Midbrain (tissue), 1 donor: ENCODE results near the gene HEY2.
"Not testable (repeated sequence)": the region's sequence is repeated elsewhere in the genome, so short reads cannot be mapped to it uniquely, and the experiment has no call there.

Experiments used
- DNase-seq: peaks from one replicate; lab custom pipeline; 2025; lab: John Stamatoyannopoulos, UW

Gene HEY2

DNA sequence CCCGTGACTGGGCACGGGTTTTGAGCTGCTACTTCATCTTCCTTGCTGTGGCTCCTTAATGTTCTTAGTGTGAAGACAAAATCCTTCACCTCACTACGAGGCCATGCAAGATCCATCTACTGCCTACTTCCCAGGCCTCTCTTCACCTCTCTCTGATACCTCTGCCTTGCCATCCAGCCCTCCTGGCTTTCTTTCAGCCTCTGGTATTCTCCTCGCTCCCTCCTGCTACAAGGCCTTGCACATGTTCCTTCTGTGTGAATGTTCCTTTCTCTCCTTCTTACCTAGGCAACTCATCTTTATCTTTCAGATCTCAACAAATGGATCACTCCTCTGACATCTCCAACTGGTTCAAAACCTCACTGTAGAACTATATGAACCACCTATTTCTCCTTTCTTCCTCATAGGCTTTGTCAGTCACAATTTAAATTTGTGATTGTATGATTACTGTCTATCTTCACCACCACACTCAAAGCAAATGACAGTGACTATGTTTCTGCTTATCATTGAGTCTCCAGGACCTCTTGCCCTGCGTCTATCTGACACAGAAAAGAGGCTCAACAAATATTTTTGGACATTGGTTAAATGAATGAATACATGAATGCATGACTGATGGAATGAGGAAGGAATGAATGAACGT is 19.8 kb downstream of the HEY2 start:
- no peak for DNase-seq

- DNase-seq = no peak
These were observed 24.2 kb downstream of the HEY2 start for GRCh38 chr6:125773387-125774341.

DNA sequence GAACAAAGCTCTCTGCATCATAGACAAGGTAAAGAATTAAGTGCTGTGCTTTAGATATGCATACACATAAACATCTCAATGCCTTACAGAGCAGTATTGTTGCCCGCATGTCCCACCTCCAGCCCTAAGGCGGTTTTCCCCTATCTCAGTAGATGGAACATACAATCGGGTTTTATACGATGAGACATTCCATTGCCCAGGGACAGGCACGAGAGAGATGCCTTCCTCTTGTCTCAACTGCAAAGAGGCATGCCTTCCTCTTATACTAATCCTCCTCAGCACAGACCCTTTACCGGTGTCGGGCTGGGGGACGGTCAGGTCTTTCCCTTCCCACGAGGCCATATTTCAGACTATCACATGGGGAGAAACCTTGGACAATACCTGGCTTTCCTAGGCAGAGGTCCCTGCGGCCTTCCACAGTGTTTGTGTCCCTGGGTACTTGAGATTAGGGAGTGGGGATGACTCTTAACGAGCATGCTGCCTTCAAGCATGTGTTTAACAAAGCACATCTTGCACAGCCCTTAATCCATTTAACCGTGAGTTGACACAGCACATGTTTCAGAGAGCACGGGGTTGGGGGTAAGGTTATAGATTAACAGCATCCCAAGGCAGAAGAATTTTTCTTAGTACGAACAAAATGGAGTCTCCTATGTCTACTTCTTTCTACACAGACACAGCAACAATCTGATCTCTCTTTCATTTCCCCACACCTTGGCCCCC is 26.8 kb downstream of the HEY2 start:
- DNase-seq = not testable (repeated sequence)

- peak; percentile 92 for DNase-seq
These were observed 30.6 kb downstream of the HEY2 start for GRCh38 chr6:125779924-125780539.

- peak; percentile 73 for DNase-seq
These were observed 31.3 kb downstream of the HEY2 start for GRCh38 chr6:125780540-125781313.

DNA sequence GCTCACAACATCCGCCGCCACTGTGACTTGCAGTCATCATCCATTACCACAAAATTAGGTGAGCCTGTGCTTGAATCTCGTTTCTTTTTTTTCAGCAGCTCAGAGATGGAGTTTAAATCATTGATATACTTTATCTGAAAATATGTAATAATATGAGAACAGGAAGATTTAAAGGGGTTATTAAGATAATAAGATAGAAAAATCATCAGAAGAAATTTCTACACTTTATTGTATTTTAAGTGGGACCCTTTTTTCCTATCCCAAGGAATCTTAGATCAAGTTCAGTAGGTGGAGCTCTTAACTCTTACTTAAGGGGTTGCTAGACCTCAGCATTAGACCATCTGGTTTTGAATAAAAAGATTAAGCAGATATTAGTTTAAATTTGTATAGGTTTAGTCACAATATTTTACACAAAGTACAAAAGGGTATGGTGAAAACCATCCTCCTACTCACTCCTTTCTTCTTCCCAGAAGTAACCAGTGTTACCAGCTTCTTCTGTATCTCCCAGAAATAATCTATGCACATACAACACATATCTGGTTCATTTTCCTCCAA is 32.0 kb downstream of the HEY2 start:
- peak; percentile 65 for DNase-seq

DNA sequence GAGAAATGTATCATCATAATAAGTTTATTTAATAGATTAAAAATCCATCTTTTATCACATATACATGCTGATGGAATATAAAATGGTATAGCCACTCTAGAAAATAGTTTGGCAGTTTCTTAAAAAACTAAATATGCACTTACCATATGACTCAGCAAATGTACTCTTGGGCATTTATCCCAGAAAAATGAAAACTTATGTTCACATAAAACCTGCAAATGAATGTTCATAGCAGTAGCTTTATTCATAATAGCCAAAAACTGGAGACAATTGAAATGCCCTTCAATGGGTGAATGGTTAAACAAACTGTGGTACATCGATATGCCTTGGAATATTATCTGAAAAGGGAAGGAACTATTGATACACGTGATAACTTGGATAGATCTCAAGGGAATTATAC is 34.9 kb downstream of the HEY2 start:
- no peak for DNase-seq

DNA sequence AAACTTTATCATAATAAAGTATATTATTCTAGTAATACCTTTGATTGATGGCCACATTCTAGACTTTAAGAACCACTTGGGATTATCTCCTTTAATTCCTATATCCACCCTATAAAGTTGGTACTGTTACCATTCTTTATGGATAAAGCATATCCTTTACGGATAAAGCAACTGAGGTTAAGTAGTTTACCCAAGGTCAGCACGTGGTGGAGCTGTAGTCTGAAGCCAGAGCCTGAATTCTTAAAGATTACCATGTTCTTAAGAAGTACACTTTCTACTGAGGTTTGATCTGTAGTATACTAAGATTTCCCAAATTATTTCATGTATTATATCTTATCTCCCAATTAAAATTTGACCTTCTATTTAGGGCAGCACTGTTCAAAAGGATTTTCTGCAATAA is 38.4 kb downstream of the HEY2 start:
- DNase-seq = peak; percentile 34

DNA sequence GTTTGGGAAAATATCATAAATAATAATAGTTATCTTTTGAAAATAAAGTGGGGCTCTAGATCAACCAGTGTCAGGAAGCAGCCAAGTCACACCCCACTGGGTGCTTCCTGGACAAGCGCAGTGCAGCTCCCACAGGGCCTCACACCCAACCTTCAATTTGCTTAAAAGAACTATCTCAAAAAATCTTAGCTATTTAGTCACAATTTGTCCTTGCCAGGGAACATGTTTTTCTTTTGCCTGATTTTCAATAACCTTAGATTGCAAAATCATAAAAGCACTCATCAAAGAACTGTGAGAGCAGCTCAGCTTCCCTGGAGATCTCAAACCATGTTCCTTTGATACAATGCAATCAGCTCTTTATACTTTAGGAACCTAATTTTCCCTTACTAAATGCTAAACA is 39.7 kb downstream of the HEY2 start:
- DNase-seq = no peak

- DNase-seq = peak; percentile 74
These were observed 40.3 kb downstream of the HEY2 start for GRCh38 chr6:125789576-125790357.

DNA sequence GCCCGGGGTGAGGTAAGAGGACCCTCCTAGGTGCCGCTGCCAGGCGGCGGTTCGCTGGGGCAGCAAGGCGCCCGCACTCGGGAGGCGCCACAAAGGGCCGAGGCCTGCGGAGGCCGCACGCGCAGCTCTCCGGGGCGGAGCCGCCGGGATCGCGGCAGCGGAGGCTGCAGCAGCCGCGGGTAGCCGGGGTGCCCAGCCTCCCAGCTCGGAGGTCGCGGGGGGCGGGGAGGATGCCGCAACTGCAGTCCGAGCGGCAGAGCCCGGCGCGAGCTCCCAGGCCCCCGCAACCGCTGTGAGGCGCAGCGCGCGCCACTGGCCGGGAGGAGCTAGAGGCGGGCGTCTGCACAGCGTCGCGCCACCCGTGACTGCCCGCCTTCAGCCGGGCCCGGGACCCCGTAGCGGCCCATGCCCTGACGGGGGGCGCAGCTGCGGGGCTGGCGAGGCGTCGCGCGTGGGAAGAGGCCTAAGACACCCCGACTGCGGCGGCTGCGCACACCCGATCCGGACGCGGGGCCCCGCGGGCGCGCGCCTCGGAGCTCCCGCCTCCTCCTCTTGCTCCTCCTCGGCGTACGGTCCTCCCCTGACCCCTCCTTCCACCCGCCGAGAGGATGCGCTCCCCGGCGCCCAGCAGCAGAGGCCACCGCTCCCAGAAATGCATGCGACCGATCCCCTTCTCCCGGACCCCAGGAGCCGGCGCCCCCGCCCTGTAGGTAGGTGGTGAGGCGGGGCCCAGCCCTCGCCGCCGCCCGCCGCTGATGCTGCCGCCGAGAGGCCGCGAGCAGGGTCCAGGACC is 41.1 kb downstream of the HEY2 start, which contains the start of gene NCOA7:
NCOA7 (plus strand) TSS at position 603 of the 793 bp plus-strand sequence. CDS start 24,395 bp downstream, outside the sequence.
- DNase-seq = peak; percentile 86

DNA sequence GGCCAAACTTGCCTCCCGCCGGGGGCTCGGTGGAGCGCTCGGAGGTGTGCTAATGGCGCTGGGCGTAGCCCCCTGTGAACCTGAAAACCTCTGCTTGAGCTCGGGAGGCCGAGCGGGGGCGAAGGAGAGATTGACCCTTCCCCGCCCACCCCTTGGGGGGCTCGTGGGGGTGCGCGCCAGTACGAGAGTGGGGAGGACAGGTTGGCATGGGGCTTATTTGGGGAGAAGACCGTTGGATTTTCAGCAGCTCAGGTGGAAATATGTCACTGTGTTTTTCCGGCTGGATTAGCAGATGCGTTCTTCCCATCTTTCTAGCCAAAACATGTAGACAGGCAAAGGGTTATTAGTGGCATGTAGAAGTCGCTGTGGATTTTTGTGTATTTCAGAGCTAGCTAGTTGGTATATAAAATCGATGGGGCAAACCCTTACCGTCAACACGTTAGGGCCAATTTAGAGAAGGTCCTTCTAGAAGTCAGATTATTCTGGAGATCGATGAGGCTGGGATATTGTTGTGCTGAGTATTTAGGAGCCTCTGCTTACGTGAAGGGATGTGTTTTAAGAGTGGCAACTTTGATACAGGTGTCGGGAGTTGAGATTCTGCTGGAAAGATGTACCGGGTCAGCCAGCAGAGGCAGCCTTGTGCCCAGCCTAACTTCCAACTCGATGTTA is 41.9 kb downstream of the HEY2 start:
- peak; percentile 77 for DNase-seq

- no peak for DNase-seq
These were observed 42.4 kb downstream of the HEY2 start for GRCh38 chr6:125791820-125792165.

GRCh38 chr6:125792172-125792571 is 42.7 kb downstream of the HEY2 start:
- no peak for DNase-seq

GRCh38 chr6:125792680-125793079 is 43.2 kb downstream of the HEY2 start:
- no peak for DNase-seq

DNA sequence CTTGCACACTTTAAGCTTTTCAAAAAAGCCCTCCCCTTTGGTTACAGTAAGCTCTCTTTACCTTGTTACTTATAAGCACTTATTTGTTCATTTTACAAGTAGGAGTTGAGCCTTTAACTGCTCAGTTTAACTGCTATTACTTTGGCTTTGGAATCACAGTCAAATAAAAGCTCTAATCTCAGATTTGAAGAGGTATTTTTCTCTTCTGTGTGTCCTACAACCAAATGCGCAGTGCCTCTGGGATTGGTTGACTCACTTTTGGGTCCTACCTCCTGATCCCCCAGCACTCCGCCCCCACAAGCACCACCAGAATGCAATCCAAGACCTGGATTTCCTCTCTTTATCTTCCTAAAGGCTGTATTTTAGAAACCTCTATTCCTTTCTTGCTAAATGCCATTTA is 43.8 kb downstream of the HEY2 start:
- no peak for DNase-seq

GRCh38 chr6:125793863-125794262 is 44.4 kb downstream of the HEY2 start:
- DNase-seq = no peak

GRCh38 chr6:125794342-125795137 is 45.1 kb downstream of the HEY2 start:
- no peak for DNase-seq
